WTC11 (cell line): ENCODE measurements around the gene CNPY3. TPM values are rescaled to one million over a fixed set of nuclear protein-coding genes. Genes with fewer than 3 reads are reported as not detected.
A peak's percentile ranks its signal among the peaks of the same experiment; 100 is the strongest.

Experiments used
- ATF6 ChIP-seq: sonication (generic); formaldehyde crosslinking; IDR thresholded peaks from 2 replicates; pipeline ENCODE4 v1.8.1; 2023; ENCODE audit warnings: mild to moderate bottlenecking, missing genetic modification reagents
- CBFB ChIP-seq: sonication (generic); formaldehyde crosslinking; IDR thresholded peaks from 2 replicates; pipeline ENCODE4 v1.8.1; 2022; ENCODE audit warnings: mild to moderate bottlenecking, low read depth, missing genetic modification reagents
- CREM ChIP-seq: sonication (generic); formaldehyde crosslinking; IDR thresholded peaks from 2 replicates; pipeline ENCODE4 v1.8.1; 2022; ENCODE audit warnings: mild to moderate bottlenecking, missing genetic modification reagents, moderate library complexity
- E2F1 ChIP-seq: sonication (generic); formaldehyde crosslinking; IDR thresholded peaks from 2 replicates; pipeline ENCODE4 v1.8.0; 2022; ENCODE audit warnings: mild to moderate bottlenecking, missing genetic modification reagents
- ELF4 ChIP-seq: sonication (generic); formaldehyde crosslinking; IDR thresholded peaks from 2 replicates; pipeline ENCODE4 v1.8.1; 2022; ENCODE audit warnings: low read depth, mild to moderate bottlenecking, moderate library complexity, missing genetic modification reagents
- ETV6 ChIP-seq: sonication (generic); formaldehyde crosslinking; IDR thresholded peaks from 2 replicates; pipeline ENCODE4 v1.8.1; 2022; ENCODE audit warnings: mild to moderate bottlenecking, missing genetic modification reagents
- FOXK1 ChIP-seq: sonication (generic); formaldehyde crosslinking; IDR thresholded peaks from 2 replicates; pipeline ENCODE4 v1.8.0; 2022; ENCODE audit warnings: mild to moderate bottlenecking, moderate library complexity, missing genetic modification reagents
- FOXP1 ChIP-seq: sonication (generic); formaldehyde crosslinking; IDR thresholded peaks from 2 replicates; pipeline ENCODE4 v1.8.0; 2022; ENCODE audit warnings: missing genetic modification reagents, mild to moderate bottlenecking, moderate library complexity, borderline replicate concordance
- IRF2 ChIP-seq: sonication (generic); formaldehyde crosslinking; IDR thresholded peaks from 2 replicates; pipeline ENCODE4 v1.8.0; 2022; ENCODE audit warnings: low read depth, missing genetic modification reagents, borderline replicate concordance
- JAZF1 ChIP-seq: fragments of 250-450 bp; sonication (Bioruptor Pico); IDR thresholded peaks from 2 replicates; pipeline ENCODE4 v1.9.0; 2021; ENCODE audit warnings: moderate library complexity, mild to moderate bottlenecking, inconsistent platforms
- MYBL2 ChIP-seq: sonication (generic); formaldehyde crosslinking; IDR thresholded peaks from 2 replicates; pipeline ENCODE4 v1.8.1; 2023; ENCODE audit warnings: mild to moderate bottlenecking, moderate library complexity, missing genetic modification reagents
- OVOL2 ChIP-seq: fragments of 250-450 bp; sonication (Bioruptor Pico); IDR thresholded peaks from 2 replicates; pipeline ENCODE4 v1.9.0; 2021; ENCODE audit warnings: mild to moderate bottlenecking, borderline replicate concordance
- RORB ChIP-seq: fragments of 250-450 bp; sonication (Bioruptor Pico); IDR thresholded peaks from 2 replicates; pipeline ENCODE4 v1.9.0; 2021; ENCODE audit warnings: mild to moderate bottlenecking
- SOX15 ChIP-seq: fragments of 250-450 bp; sonication (Bioruptor Pico); IDR thresholded peaks from 2 replicates; pipeline ENCODE4 v1.9.0; 2021; ENCODE audit warnings: mild to moderate bottlenecking
- TCF7 ChIP-seq: sonication (generic); formaldehyde crosslinking; IDR thresholded peaks from 2 replicates; pipeline ENCODE4 v1.8.0; 2022; ENCODE audit warnings: mild to moderate bottlenecking, low read depth, missing genetic modification reagents, moderate library complexity
- TEAD1 ChIP-seq: sonication (generic); formaldehyde crosslinking; IDR thresholded peaks from 2 replicates; pipeline ENCODE4 v1.8.0; 2022; ENCODE audit warnings: mild to moderate bottlenecking, missing genetic modification reagents
- TEAD4 ChIP-seq: sonication (generic); formaldehyde crosslinking; IDR thresholded peaks from 2 replicates; pipeline ENCODE4 v1.8.0; 2022; ENCODE audit warnings: mild to moderate bottlenecking, missing genetic modification reagents
- TP53 ChIP-seq: sonication (generic); formaldehyde crosslinking; IDR thresholded peaks from 2 replicates; pipeline ENCODE4 v1.8.1; 2023; ENCODE audit warnings: mild to moderate bottlenecking, missing genetic modification reagents
- USF2 ChIP-seq: sonication (generic); formaldehyde crosslinking; IDR thresholded peaks from 2 replicates; pipeline ENCODE4 v1.8.1; 2023; ENCODE audit warnings: mild to moderate bottlenecking, missing genetic modification reagents, moderate library complexity
- ZMAT4 ChIP-seq: fragments of 250-450 bp; sonication (Bioruptor Pico); IDR thresholded peaks from 2 replicates; pipeline ENCODE4 v1.9.0; 2021; ENCODE audit warnings: mild to moderate bottlenecking
- ZNF396 ChIP-seq: fragments of 250-450 bp; sonication (Bioruptor Pico); IDR thresholded peaks from 2 replicates; pipeline ENCODE4 v1.8.0; 2021; ENCODE audit warnings: mild to moderate bottlenecking, moderate library complexity, borderline replicate concordance
- total RNA-seq: library from RNA; stranded (reverse); gene quantifications from 3 replicates; pipeline ENCODE4 v1.2.3, GENCODE V29; 2021
- TF ChIP-seq, protein P1 (sequence below): fragments of 250-450 bp; sonication (Bioruptor Pico); IDR thresholded peaks from 2 replicates; pipeline ENCODE4 v1.9.0; 2021; ENCODE audit warnings: mild to moderate bottlenecking, borderline replicate concordance
- TF ChIP-seq, protein P2 (sequence below): sonication (generic); formaldehyde crosslinking; IDR thresholded peaks from 2 replicates; pipeline ENCODE4 v1.8.1; 2022; ENCODE audit warnings: mild to moderate bottlenecking, moderate library complexity, missing genetic modification reagents
- TF ChIP-seq, protein P3 (sequence below): sonication (generic); formaldehyde crosslinking; IDR thresholded peaks from 2 replicates; pipeline ENCODE4 v1.8.0; 2022; ENCODE audit warnings: mild to moderate bottlenecking, missing genetic modification reagents
- TF ChIP-seq, protein P4 (sequence below): sonication (generic); formaldehyde crosslinking; IDR thresholded peaks from 2 replicates; pipeline ENCODE4 v1.8.1; 2023; ENCODE audit warnings: mild to moderate bottlenecking, missing genetic modification reagents, borderline replicate concordance

CNPY3 gene
- total RNA-seq, 1 experiment from 2014 or later, result 67.0 TPM

GRCh38 chr6:42928986-42929820 is at the start of gene CNPY3 (continued):
- TF ChIP-seq, protein P1, sequence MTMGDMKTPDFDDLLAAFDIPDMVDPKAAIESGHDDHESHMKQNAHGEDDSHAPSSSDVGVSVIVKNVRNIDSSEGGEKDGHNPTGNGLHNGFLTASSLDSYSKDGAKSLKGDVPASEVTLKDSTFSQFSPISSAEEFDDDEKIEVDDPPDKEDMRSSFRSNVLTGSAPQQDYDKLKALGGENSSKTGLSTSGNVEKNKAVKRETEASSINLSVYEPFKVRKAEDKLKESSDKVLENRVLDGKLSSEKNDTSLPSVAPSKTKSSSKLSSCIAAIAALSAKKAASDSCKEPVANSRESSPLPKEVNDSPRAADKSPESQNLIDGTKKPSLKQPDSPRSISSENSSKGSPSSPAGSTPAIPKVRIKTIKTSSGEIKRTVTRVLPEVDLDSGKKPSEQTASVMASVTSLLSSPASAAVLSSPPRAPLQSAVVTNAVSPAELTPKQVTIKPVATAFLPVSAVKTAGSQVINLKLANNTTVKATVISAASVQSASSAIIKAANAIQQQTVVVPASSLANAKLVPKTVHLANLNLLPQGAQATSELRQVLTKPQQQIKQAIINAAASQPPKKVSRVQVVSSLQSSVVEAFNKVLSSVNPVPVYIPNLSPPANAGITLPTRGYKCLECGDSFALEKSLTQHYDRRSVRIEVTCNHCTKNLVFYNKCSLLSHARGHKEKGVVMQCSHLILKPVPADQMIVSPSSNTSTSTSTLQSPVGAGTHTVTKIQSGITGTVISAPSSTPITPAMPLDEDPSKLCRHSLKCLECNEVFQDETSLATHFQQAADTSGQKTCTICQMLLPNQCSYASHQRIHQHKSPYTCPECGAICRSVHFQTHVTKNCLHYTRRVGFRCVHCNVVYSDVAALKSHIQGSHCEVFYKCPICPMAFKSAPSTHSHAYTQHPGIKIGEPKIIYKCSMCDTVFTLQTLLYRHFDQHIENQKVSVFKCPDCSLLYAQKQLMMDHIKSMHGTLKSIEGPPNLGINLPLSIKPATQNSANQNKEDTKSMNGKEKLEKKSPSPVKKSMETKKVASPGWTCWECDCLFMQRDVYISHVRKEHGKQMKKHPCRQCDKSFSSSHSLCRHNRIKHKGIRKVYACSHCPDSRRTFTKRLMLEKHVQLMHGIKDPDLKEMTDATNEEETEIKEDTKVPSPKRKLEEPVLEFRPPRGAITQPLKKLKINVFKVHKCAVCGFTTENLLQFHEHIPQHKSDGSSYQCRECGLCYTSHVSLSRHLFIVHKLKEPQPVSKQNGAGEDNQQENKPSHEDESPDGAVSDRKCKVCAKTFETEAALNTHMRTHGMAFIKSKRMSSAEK, result no peak
- TF ChIP-seq ATF6 (CRISPR knock-in tag), result no peak
- TF ChIP-seq FOXK1, result peak; percentile 97
- TF ChIP-seq TEAD4 (CRISPR knock-in tag), result no peak
- TF ChIP-seq, protein P2, sequence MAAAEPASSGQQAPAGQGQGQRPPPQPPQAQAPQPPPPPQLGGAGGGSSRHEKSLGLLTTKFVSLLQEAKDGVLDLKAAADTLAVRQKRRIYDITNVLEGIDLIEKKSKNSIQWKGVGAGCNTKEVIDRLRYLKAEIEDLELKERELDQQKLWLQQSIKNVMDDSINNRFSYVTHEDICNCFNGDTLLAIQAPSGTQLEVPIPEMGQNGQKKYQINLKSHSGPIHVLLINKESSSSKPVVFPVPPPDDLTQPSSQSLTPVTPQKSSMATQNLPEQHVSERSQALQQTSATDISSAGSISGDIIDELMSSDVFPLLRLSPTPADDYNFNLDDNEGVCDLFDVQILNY (CRISPR knock-in tag), result peak; percentile 90; the same call in 1 of the 2 replicates
- TF ChIP-seq OVOL2 (CRISPR knock-in tag), result no peak
- no peak for TF ChIP-seq IRF2 (CRISPR knock-in tag)
- TF ChIP-seq, protein P3, sequence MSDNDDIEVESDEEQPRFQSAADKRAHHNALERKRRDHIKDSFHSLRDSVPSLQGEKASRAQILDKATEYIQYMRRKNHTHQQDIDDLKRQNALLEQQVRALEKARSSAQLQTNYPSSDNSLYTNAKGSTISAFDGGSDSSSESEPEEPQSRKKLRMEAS (CRISPR knock-in tag), result peak; percentile 99
- TF ChIP-seq ELF4 (CRISPR knock-in tag), result no peak
- no peak for TF ChIP-seq ZNF396
- no peak for TF ChIP-seq E2F1 (CRISPR knock-in tag)
- no peak for TF ChIP-seq TCF7 (CRISPR knock-in tag)
- no peak for TF ChIP-seq SOX15 (CRISPR knock-in tag)
- peak; percentile 88 for TF ChIP-seq USF2 (CRISPR knock-in tag)
- no peak for TF ChIP-seq TP53 (CRISPR knock-in tag)
- peak; percentile 79 for TF ChIP-seq CREM
- peak; percentile 91; the same call in 1 of the 2 replicates for TF ChIP-seq MYBL2 (CRISPR knock-in tag)
- TF ChIP-seq CBFB, result no peak
- no peak; the same call in none of the 2 replicates for TF ChIP-seq ETV6 (CRISPR knock-in tag)
- TF ChIP-seq RORB (CRISPR knock-in tag), result no peak
- no peak for TF ChIP-seq TEAD1 (CRISPR knock-in tag)
- TF ChIP-seq, protein P4, sequence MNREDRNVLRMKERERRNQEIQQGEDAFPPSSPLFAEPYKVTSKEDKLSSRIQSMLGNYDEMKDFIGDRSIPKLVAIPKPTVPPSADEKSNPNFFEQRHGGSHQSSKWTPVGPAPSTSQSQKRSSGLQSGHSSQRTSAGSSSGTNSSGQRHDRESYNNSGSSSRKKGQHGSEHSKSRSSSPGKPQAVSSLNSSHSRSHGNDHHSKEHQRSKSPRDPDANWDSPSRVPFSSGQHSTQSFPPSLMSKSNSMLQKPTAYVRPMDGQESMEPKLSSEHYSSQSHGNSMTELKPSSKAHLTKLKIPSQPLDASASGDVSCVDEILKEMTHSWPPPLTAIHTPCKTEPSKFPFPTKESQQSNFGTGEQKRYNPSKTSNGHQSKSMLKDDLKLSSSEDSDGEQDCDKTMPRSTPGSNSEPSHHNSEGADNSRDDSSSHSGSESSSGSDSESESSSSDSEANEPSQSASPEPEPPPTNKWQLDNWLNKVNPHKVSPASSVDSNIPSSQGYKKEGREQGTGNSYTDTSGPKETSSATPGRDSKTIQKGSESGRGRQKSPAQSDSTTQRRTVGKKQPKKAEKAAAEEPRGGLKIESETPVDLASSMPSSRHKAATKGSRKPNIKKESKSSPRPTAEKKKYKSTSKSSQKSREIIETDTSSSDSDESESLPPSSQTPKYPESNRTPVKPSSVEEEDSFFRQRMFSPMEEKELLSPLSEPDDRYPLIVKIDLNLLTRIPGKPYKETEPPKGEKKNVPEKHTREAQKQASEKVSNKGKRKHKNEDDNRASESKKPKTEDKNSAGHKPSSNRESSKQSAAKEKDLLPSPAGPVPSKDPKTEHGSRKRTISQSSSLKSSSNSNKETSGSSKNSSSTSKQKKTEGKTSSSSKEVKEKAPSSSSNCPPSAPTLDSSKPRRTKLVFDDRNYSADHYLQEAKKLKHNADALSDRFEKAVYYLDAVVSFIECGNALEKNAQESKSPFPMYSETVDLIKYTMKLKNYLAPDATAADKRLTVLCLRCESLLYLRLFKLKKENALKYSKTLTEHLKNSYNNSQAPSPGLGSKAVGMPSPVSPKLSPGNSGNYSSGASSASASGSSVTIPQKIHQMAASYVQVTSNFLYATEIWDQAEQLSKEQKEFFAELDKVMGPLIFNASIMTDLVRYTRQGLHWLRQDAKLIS, result no peak
- peak; percentile 60; the same call in 1 of the 2 replicates for TF ChIP-seq FOXP1 (CRISPR knock-in tag)
- TF ChIP-seq JAZF1 (CRISPR knock-in tag), result no peak
- no peak for TF ChIP-seq ZMAT4 (CRISPR knock-in tag)
